Measurements from ENCODE around the gene POLR1B.
A peak's percentile ranks its signal among the peaks of the same experiment; 100 is the strongest.
"Not testable (repeated sequence)": the region's sequence is repeated elsewhere in the genome, so short reads cannot be mapped to it uniquely, and the experiment has no call there.

POLR1B gene

DNA sequence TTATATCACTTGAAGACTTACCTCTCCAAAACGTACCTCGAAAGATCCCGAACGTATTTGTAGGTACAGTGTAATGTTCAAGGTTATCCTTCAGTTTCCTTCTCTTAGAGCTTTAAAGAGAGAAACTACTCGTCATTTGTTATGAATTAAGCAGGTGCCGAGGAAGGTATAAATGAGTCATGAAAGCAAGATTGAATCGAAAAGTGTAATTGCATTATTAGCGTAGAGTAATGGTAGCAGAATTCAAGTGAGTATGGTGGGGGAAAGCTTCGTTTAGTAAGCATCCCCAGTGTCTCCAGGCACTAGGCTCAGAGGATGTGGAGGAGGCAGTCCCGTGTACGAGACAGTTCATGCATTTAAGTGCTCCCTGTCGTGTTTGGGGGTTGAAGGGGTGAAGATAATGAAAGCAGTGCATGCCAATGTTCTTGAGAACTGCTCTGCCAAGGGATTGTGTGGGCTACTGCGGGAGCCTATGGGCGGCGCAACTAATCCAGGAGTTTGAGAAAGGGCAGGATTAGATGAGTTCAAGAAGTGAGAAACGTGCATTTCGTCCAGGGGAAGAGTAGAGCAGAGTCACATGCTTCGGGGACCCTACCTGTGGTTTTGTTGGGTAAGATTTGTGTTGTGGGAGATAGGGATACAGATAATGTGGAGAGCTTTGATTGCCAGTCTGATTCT lies 858 bp downstream of the POLR1B start:
- DNase-seq: no peak

DNA sequence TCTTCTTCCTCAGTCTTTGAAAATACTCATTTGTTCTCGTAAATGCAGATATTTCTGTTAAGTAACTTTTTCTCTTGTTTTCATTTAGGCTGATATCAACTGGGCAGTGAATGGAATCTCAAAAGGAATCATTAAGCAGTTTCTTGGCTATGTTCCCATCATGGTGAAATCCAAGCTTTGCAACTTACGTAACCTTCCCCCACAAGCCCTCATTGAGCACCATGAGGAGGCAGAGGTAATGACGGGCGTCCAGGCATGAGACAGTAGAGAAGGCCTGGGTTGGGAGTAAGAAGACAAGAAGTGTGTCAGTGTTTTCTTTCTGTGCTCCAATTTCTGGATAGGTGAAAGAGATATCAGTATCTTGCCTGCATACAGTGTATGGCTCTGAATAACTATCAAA lies 5.1 kb downstream of the POLR1B start:
- DNase-seq: no peak

DNA sequence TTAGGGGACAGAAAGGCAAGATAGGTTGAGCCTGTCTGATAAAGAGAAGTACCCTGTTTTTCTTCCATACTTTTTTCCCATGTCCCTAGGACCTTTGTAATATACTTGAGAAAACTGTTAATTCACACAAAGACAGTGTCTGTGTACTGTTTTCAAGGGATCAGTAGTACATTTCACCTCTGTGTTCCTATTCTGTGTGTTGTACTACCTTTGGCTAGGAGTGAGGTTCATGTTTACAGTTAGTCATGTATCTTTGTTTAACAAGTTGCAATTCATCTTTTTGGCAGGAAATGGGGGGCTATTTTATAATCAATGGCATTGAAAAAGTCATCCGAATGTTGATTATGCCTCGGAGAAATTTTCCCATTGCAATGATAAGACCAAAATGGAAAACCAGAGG lies 6.7 kb downstream of the POLR1B start:
- no peak for DNase-seq

DNA sequence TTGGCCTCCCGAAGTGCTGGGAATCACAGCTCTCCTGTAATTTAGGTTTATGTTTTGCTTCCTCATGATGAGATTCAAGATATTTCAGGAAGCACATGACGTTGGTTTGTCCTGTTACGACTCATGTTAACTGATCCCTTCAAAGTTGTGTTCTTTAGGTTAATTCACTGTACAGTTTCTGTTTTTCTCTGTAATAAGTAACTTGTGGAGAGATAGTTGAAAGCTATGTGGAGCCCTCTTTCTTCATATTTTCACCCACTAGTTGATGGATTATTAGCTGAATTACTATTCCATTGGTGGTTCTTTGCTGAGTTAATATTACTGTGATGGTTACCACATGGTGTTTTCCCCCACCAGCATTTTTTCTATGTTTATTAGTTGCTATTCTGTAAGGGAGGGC lies 23.8 kb downstream of the POLR1B start:
- no peak for DNase-seq

DNA sequence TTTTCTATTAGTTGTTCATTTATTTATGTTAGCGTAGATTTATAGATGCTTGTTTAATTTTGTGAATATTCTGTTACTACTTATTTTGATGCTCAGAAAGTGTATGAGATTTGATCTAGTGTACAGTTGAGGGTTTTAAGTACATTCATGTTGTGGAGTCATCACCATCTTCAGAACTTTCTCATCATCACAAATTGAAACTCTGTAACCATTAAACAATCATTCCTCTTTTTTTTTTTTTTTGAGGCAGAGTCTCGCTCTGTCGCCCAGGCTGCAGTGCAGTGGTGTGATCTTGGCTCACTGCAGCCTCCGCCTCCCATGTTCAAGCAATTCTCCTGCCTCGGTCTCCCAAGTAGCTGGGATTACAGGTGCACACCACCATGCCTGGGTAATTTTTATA lies 24.2 kb downstream of the POLR1B start:
- DNase-seq: not testable (repeated sequence)

DNA sequence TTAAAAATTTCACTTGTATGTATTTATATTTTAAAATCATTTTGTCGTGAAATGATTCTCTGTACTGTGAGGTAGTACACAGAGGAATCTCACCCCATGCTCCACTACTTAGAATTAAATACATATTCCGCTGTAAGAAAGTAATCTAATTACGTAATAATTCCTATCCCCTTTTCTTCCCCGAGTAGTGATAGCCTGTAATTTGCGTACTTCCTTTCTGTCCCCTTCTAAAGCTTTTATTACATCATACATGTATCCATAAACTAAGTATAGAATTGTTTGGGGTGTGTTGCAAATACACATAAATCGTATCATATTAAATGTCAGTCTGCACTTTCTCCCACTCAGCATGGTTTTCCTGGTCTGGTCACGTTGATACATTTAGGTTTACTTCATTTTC lies 29.7 kb downstream of the POLR1B start:
- no peak for DNase-seq

DNA sequence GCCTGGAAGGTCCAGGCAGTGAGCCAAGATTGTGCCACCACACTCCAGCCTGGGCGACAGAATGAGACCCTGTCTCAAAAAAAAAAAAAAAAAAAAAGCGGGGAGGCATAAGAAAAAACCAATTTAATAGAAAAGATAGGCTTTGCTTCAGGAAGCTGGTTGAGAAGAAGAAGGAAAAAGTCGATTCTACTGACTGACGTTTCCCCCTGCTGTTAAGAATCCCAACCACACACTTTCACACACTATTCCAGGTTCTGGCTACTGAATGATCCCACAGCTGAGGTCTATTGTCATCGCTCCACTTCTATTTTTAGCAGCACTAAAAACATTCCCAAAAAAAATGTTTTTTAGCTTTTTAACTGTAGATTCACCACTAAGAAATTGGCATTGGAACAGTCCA lies 35.5 kb downstream of the POLR1B start:
- no peak for DNase-seq

DNA sequence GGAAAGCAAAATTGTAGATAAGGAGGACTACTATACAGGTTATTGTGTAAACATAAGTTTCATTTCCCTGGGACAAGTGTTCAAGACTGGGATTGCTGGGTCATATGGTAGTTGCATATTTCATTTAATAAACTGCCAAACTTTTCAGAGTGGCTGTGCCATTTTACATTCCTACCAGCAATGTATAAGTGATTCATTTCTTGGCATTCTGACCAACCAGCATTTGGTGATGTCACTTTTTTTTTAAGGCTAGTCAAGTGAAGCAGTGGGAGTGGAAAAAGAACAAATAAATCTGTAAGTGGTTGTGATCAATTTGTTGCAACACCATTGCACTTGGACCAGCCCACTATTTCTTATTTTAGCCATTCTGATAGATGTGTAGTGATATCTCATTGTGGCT lies 37.0 kb downstream of the POLR1B start:
- DNase-seq: no peak

DNA sequence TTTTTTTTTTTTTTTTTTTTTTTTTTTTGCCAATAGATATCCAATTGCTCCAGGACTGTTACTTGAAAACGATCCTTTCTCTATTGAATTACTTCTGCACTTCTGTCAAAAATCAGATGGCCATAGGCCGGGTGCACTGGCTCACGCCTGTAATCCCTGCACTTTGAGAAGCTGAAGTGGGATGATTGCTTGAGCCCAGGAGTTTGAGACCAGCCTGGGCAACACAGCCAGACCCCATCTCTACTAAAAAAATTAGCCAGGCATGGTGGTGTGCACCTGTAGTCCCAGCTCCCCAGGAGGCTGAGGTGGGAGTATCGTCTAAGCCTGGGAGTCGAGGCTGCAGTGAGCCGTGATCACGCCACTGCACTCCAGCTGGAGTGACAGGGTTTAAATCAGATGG lies 37.8 kb downstream of the POLR1B start:
- no peak for DNase-seq

DNA sequence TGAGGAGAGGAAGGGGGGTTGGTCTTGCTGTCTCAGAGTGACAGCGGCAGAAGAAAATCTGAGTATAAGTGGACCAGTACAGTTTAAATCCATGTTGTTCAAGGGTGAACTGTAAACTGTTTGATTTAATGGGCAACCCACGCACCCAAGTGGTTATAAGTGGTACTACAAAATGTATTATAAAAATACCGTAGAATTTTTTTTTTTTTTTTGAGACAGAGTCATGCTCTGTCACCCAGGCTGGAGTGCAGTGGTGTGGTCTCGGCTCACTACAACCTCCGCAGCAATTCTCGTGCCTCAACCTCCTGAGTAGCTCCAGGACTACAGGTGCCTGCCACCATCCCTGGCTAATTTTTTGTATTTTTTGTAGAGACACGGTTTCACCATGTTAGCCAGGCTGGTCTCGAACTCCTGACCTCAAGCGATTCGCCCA lies 40.1 kb downstream of the POLR1B start:
- DNase-seq: no peak

DNA sequence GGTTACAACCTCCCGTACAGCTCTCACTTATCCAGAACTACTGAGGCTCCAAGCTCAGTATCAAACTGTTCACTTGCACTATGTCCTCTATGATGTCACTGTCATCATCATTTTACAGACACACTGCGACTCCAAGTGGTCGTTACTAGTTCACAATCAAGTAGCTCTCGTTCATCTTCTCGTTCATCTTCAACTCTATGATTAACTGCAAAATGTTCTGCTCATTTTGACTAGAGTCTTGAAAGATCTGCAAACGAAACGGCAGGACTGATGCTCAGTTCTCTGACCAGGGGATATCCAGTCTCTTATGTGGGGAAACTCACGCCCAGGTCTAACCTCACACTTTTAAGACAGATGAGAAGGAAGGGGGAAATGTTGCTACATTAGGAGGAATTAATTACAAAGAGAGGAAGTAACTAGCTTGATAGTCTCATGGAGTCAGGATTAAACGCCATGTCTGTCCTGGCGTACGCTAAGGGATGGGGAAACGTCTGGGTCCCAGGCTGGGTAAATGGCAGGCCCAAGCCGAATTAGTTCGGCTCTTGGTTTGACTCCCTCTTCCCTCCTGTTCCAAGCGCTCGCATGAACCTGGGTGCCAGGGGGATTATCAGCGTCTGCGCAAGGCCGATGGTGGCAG lies 41.4 kb downstream of the POLR1B start:
- no peak for DNase-seq

DNA sequence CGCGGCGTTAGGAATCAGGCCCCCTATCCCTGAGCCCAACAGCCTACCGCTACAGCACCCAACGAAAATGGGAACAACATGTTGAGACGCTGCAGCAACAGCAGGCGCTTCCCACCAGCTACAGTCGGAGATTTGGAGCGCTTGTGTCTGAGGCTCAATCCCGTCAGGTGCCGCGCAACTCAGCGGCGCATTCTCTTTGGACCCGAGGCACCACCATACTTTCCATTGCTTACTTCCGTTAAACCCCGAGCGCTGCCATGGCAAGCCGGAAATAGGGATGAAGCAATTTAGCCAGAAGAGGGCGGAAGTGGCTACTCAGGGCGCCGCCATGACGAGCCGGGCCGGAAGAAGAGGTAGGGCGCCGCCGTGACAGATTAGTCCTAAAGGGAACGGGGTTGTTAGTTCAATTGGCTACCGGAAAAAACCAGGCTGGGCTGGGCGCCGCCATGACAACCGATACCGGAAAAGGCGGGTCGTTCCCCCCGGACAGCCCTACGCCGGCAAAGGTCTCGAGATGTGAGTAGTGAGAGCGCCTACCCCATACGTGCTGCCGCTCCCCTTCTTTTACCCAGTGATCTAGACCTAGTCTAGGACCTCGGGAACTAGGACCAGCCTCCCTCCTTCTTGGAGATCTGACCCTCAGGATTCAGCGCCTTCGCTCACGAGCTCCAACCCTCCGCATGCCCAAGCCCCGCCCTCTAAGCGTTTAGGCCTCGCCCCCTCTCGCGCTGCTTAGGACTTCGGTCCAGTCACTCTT lies 42.0 kb downstream of the POLR1B start, which contains the start of gene CHCHD5:
Gene CHCHD5, plus strand, starts transcription at position 476 of the 757 bp plus-strand sequence. Its CDS starts 39 bp downstream, at position 515.
- peak; percentile 94 for DNase-seq

DNA sequence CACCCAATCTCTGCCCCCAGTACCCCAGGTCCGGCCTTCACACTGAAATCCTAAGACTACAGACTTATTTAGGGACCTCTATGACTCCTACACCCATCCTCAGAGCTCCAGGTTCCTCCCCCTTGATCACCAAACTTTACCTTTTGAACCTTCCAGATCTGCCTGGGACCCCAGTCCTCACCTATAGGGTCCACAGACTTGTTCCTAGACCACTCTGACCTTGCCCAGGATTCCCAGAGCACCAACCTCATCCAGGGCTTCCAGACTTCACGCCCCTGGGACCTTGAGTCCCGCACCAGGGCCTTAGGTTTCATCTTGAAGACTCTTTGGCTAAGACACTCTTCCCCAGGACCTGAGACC lies 42.6 kb downstream of the POLR1B start:
- no peak for DNase-seq

DNA sequence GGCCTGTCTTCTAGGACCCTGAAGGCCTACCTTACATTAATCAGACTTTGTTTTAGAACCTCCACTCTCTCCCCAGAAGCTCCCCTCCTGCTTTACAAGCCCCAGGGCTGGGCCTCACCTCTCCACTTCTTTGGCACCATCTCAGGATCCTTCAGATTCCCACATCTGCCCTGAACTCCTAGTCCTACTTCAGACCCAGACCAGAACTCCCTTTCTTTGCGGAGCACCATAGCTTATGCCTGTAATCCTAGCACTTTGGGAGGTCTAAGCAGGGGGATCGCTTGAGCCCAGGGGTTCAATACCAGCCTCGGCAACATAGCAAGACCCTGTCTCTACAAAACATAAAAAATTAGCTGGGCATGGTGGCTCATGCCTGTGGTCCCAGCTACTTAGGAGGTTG lies 43.1 kb downstream of the POLR1B start:
- no peak for DNase-seq

DNA sequence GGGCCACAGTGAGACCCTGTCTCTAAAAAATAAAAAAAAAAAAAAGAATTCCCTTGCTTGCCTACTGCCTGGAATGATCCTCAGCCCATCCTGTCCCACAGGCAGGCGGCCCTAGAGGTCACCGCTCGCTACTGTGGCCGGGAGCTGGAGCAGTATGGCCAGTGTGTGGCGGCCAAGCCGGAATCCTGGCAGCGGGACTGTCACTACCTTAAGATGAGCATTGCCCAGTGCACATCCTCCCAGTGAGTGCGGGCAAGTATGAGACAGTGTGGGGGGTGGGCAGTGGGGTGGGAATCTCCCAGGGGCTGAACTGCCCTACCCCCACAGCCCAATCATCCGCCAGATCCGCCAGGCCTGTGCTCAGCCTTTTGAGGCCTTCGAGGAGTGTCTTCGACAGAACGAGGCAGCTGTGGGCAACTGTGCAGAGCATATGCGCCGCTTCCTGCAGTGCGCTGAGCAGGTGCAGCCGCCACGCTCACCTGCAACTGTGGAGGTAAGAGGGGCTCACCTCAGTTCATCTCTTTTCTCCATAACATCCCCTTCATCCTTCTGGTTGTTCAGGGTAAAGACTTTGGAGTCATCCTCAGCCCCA lies 43.7 kb downstream of the POLR1B start:
- no peak for DNase-seq

DNA sequence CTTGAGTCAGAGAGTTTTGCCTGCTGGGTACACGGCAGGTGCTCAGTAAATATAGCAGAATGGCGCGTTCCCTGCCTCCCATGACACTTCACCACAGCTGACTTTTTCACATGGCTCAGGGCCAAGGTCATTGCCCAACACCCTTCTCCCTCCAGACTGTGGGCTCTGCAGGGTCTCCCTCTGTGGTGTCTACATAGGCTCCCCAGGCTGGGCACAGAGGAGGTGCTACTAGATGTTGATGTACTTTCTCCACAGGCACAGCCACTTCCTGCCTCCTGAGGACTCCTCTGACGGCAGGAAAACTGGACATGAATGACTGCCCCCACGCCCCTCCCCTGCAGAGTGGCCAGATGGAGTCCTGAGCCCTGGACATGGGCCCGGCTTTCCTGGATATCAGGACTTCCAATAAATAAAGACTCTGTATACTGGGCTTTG lies 46.4 kb downstream of the POLR1B start:
- DNase-seq: no peak

DNA sequence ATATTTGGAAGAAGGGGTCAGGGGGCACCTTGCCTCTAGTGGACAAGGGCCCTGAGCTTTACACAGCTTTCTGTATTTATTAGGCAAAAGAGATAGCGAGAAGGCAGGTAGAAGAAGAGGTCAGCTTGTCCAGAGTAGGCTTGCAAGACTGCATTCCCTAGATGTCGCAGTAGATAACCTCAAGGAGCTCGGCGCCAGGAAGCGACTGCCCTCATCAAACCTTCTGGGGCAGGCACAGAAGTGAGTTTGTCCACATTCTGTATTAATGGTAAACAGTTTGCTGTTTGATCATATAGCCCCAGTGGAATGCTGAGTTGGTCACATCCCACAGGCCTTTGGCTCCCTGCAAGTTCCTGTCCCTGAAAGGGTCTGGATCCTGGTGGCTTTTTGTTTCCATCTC lies 49.1 kb downstream of the POLR1B start:
- no peak for DNase-seq

DNA sequence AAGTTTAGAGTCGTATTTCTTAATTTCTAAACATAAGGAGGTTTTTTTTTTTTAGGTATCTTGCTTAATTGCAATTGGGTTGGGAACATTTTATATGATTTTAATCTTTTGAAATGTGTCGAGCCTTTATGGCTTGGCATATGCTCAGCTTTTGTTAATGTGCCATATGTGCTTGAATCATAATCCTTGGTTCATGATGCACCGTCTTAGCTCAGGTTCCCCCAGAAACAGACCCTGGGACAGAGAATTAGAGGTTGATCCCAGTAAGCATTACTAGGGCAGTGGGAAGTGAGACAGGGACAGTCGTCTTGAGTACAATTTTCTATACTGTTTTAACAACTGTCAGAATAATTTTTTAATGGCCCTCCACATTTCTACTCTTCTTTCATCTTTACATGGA lies 51.5 kb downstream of the POLR1B start:
- no peak for DNase-seq

DNA sequence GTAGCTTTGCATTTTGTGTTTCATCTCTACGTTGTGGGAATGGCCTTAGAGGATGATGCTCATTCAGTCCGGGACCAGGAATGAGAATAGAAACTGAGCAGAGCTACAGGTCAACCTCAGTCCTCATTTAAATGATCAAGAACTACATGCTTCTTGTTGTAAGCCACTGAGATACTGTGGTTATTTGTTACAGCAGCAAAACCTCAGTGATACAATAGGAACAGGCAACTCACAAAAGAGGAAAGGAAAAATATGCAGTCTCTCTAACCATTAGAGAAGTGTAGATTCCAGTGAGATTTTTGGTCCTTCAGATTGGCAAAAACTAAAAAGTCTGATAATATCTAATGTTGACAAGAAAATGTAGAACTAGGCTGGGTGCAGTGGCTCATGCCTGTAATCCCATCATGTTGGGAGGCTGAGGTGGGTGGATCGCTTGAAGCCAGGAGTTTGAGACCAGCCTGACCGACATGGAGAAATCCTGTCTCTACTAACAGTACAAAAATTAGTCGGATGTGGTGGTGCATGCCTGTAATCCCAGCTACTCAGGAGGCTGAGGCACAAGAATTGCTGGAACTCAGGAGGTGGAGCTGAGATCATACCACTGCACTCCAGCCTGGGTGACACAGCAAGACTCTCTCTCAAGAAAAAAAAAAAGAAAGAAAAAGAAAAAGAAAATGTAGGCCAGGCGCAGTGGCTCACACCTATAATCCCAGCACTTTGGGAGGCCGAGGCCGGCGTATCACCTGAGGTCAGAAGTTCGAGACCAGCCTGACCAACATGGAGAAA lies 55.5 kb downstream of the POLR1B start:
- no peak for DNase-seq

DNA sequence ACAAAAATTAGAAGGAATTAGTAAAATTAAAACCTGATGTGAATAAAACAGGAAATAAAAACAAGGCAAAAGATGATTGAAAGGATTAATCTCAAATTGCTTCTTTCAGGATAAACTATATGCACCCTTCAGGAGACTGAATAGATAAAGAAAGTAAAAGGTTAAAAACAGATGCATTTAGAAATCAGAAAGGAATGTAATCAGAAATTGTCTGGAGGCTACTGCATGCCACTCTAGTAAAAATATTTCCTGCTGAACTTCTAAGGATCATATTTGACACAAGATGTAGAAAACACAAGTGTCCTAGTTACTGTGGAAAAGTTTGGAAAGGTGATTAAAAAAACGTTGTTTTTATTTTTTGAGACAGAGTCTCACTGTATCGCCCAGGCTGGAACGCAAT lies 58.4 kb downstream of the POLR1B start:
- no peak for DNase-seq

DNA sequence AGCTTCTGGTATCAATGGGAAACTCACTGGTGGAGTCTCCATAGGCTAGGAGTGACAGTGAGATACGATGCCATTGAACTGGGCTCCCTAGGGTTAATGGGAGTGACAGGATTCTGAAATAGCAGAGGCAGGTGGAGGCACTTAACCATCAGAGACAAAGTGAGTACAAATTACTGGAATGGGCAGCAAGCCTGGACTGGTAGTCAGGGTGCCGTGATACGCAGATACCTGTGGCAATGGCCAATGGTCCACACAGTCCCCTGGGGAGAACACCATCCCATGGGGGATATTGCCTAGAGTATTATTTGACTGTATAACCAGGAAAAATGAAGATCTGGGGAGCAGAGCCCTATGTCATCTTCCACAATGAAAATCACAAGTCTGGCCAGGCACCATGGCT lies 59.5 kb downstream of the POLR1B start:
- DNase-seq: no peak

DNA sequence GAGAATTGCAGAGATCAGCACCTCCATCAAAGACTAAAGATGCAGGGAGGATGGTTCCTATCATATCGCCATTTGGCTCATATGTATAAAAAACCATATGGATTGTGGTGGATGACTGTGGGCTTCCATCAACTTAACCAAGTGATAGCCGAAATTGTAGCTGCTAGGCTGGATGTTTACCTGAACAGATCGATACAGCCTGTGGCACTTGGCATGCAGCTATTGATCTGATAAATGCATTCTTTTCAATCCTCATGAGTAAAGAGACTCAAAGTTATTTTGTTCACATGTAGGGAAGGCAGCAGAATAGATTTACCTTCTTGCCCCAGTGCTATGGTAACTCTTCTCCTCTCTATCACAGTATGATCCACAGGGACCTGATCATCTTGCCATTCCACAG lies 60.7 kb downstream of the POLR1B start:
- DNase-seq: no peak

DNA sequence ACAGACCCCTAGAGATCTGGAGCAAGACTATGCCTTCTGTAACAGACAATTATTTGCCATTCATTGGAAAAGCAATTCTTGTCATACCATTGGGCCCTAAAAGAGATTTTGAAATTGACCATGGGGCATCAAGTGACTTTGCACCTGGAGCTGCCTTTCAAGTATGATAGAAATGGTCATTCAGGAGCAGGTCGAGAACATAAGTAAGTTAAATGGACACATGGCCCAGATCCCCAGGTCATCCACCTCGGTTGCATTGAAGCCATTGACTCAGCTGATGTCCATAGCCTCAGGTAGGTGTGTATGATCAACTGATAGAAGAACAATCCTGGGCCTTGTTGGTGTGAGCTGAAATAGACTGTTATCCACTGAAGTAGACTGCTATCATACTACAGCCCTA lies 61.5 kb downstream of the POLR1B start:
- DNase-seq: no peak
